HG02571 (cell line): Measurements from ENCODE around the gene PDS5B.
"Not testable (repeated sequence)": the region's sequence is repeated elsewhere in the genome, so short reads cannot be mapped to it uniquely, and the experiment has no call there.

Experiments
- ATAC-seq: cut with Tn5 transposase; IDR thresholded peaks from one replicate; pipeline ENCODE4 v1.9.1; 2021; ENCODE audit warnings: mild to moderate bottlenecking, moderate library complexity; ENCODE audit not compliant: unreplicated experiment

The PDS5B gene

GRCh38 chr13:32586080-32586900, at the start of gene PDS5B:
Gene PDS5B, plus strand, starts transcription at chr13:32586452. Its CDS starts 62,321 bp downstream, at chr13:32648773.
- ATAC-seq, result peak; percentile 77

- ATAC-seq, result no peak
Measured at GRCh38 chr13:32537580-32538142, 48.6 kb upstream of the PDS5B start.

- ATAC-seq, result peak; percentile 79
Measured at GRCh38 chr13:32538143-32538620, 48.1 kb upstream of the PDS5B start.

DNA sequence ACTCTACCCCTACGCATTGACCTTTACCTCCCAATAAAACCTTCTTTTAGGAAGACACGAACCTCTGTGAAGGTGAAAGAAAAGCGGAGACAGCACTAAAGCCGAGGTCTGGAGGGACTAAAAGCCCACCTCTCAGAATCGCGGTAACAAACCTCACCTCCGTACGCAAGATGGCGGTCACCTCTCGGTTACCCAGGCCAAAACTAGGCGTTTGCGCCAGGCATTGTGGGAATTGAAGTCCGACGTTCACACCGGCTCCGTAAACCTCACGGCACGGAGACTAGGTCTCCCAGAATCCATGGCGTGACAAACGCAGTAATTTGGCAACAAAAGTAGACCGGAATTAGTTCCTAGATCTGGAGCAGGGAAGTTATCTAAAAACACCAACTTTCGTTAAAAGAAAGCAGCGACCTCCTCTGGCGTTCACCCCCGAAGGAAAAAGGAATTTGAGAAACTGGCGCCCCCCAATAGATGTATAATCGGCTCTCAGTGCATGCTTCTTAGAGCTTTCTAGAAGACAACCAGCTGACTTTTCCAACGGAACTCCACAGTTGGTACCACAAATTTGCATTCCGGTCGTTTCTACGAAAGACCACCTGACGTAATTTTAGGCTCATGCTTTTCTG, 47.5 kb upstream of the PDS5B start, which contains the start of gene N4BP2L2:
TSS of gene N4BP2L2 (minus strand) at position 175 of the 626 bp plus-strand sequence. CDS start 1,768 bp downstream, outside the sequence.
- ATAC-seq, result peak; percentile 95

- no peak for ATAC-seq
Measured at GRCh38 chr13:32542221-32542620, 44.0 kb upstream of the PDS5B start.

GRCh38 chr13:32545083-32545482, 41.2 kb upstream of the PDS5B start:
- ATAC-seq, result no peak

- ATAC-seq, result no peak
Measured at GRCh38 chr13:32548837-32549236, 37.4 kb upstream of the PDS5B start.

DNA sequence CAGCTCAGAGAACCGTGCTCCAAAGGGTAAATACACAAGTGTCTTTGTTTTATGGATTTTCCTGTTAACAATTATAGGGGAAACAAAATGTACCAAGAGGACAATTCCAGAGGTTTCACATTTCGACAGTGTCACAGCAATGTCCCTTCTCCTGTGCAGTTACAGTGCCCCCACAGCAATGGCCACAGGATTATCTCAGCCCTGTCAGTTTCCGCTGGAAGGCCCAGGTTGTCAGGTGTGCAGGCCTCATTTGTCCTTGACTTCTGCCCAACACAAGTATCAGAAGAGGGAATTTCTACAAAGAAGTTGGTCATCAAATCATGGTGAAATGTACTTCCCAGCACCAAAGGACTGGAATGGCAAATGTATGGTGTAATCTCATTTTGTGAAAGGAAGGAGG, 36.5 kb upstream of the PDS5B start:
- ATAC-seq, result no peak

GRCh38 chr13:32553720-32554119, 32.5 kb upstream of the PDS5B start:
- no peak for ATAC-seq

- ATAC-seq, result no peak
Measured at GRCh38 chr13:32555613-32556012, 30.6 kb upstream of the PDS5B start.

- not testable (repeated sequence) for ATAC-seq
Measured at GRCh38 chr13:32560842-32561241, 25.4 kb upstream of the PDS5B start.

- not testable (repeated sequence) for ATAC-seq
Measured at GRCh38 chr13:32575687-32576086, 10.6 kb upstream of the PDS5B start.

DNA sequence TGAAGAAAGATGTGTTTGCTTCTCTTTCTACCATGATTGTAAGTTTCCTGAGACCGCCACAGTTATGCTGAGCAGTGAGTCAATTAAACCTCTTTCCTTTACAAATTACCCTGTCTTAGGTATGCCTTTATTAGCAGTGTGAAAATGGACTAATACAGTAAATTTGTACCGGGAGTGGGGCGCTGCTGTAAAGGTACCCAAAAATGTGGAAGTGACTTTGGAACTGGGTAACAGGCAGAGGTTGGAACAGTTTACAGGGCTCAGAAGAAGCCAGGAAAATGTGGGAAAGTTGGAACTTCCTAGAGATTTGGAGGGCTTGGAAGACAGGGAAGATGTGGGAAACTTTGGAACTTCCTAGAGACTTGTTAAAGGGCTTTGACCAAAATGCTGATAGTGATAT, 9.2 kb upstream of the PDS5B start:
- no peak for ATAC-seq

DNA sequence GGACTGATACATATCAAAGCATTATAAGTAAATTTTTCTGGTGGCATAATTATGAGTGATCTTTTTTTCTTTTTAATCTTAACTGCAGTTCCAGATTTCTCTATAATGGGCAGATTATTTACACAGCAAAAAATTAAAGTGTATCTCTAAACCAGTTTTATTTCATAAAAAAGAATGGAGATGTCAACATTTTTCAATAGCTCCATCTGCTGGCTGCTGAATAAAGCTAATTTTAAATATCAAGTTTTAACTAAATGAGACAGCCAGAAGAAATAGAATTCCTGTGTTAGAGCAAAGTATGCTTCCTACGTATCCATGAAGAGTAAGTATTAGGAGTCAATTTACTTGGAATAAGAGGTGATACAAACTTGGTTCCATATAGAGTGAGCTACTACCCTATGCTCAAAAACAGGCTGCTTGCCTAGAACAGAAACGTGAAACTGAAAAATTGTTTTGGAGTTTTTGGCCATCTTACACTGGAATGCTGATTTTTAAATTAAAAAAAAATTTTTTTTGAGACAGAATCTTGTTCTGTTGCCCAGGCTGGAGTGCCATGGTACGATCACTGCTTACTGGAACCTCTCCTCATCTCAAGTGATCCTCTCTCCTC, 5.0 kb upstream of the PDS5B start:
- ATAC-seq, result no peak

- ATAC-seq, result no peak
Measured at GRCh38 chr13:32582281-32582680, 4.0 kb upstream of the PDS5B start.

DNA sequence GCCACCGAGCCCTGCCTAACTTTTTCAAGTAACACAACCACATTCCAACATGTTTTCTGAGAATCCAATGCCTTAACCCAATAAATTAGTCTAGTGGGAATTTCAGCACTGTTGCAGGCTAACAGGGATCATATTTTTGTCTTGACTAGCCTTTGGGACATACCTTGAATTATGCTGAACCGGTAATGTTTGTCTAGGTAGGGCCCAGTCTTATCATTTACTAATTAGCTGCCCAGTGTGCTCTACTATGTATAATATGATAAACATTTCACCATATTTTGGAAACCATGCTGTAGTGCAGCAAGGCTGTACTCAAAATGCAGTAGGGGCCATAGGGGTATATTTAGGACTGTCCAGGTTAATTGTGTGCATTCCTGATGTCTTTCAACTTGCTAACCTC, 3.3 kb upstream of the PDS5B start:
- ATAC-seq, result no peak

- no peak for ATAC-seq
Measured at GRCh38 chr13:32585550-32586079, 637 bp upstream of the PDS5B start.

DNA sequence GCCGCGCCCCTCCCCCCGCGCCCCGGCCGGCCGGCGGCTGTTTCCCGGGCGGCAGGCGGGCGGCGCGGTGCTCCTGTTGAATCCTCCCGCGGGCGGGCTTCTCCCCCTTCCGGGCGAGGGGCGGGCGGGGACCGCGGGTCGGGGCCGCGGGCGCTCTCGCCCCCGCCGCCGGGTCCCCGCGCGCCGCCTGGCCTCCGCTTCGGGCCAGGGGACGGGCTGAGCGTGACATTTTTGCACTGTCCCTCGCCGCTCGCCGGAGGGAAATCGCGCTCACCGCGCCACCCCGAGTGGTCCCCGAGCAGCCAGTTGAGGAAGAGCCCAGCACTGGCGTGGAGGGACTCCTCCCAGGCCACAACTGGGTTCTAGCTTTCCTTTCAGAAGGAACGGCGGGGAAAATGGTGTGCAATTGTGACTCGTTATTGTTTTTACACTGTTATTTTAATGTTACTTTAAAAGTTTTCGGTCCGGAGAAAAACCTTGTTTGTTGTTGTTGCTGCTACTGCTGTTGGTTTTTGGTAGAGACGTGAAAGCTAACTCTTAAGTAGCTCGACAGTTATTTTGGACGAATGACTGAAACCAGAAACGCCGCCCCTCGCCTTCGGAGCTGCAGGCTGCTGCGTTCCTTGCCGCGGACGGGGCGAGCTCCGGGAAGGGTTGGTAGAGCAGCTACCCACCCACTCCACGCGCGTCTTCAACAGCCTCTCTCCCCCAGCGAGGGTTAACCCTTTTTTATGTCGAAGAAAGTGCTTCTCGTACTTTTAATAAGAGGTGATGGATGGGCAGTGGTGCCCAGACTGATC, 959 bp downstream of the PDS5B start:
- peak; percentile 33 for ATAC-seq

- ATAC-seq, result no peak
Measured at GRCh38 chr13:32587811-32588170, 1.5 kb downstream of the PDS5B start.

- ATAC-seq, result no peak
Measured at GRCh38 chr13:32588736-32589135, 2.5 kb downstream of the PDS5B start.
